IMR-90 (cell line): Measurements from ENCODE around the gene SLC30A9. TPM values are rescaled to one million over a fixed set of nuclear protein-coding genes. Genes with fewer than 3 reads are reported as not detected.

ENCODE experiments used
- ATAC-seq: fragments of 200-7000 bp; cut with Tn5 transposase; 2 replicates; pipeline ENCODE4 v1.9.1; 2020; ENCODE audit warnings: low read depth, mild to moderate bottlenecking, moderate library complexity
- BruUV-seq: library from RNA; stranded (reverse); fragments of 400-500 nt; replicated peaks from 2 replicates; lab custom pipeline; 2021; lab: Mats Ljungman, UMichigan
- CTCF ChIA-PET: fragments of 300-600 bp; formaldehyde crosslinking; extraction: SDS; loops from one replicate; lab custom pipeline; 2021; ENCODE audit warnings: antibody characterized with exemption; lab: Yijun Ruan, JAX
- POLR2A ChIA-PET: fragments of 300-600 bp; sonication (Branson Sonifier 250); formaldehyde crosslinking; loops from one replicate; lab custom pipeline; 2022; ENCODE audit warnings: antibody characterized with exemption; ENCODE audit not compliant: unreplicated experiment; lab: Charles Lee
- DNase-seq: peaks from one replicate; pipeline ENCODE4 v3.0.0; 2013
- H2AFZ ChIP-seq: replicated peaks from 2 replicates; pipeline ENCODE3; 2013; ENCODE audit warnings: low read length, mild to moderate bottlenecking; ENCODE audit not compliant: poor library complexity
- H2AK5ac ChIP-seq: 2 replicates; pipeline ENCODE4 v1.6.1; 2013; ENCODE audit warnings: low read depth, low read length, inconsistent platforms
- H2AK9ac ChIP-seq: replicated peaks from 2 replicates; pipeline ENCODE3; 2013; ENCODE audit warnings: mild to moderate bottlenecking, low read depth, low read length, moderate library complexity; ENCODE audit not compliant: poor library complexity
- H2BK120ac ChIP-seq: 2 replicates; pipeline ENCODE4 v1.6.1; 2013; ENCODE audit warnings: low read depth, low read length, inconsistent platforms
- H2BK15ac ChIP-seq: 3 replicates; pipeline ENCODE4 v1.6.1; 2013; ENCODE audit warnings: low read depth, low read length, inconsistent platforms
- H2BK20ac ChIP-seq: 2 replicates; pipeline ENCODE4 v1.6.1; 2013; ENCODE audit warnings: low read depth, mild to moderate bottlenecking, inconsistent platforms, low read length, moderate library complexity
- H2BK5ac ChIP-seq: 2 replicates; pipeline ENCODE4 v1.6.1; 2013; ENCODE audit warnings: mild to moderate bottlenecking, low read depth, low read length, inconsistent platforms; ENCODE audit not compliant: poor library complexity, severe bottlenecking
- H3K14ac ChIP-seq: replicated peaks from 2 replicates; pipeline ENCODE4 v1.6.1; 2013; ENCODE audit warnings: low read depth, low read length, inconsistent platforms
- H3K18ac ChIP-seq: 2 replicates; pipeline ENCODE4 v1.6.1; 2013; ENCODE audit warnings: low read depth, low read length, control low read depth
- H3K23ac ChIP-seq: 2 replicates; pipeline ENCODE4 v1.6.1; 2013; ENCODE audit warnings: low read depth, low read length, inconsistent platforms
- H3K27ac ChIP-seq: 2 replicates; pipeline ENCODE4 v1.5.1; 2013; ENCODE audit warnings: mild to moderate bottlenecking, control low read depth, low read length; ENCODE audit not compliant: insufficient read depth
- H3K27me3 ChIP-seq: 2 replicates; pipeline ENCODE4 v1.6.1; 2013; ENCODE audit warnings: low read length; ENCODE audit not compliant: control insufficient read depth, insufficient read depth
- H3K36me3 ChIP-seq: 2 replicates; pipeline ENCODE4 v1.6.1; 2013; ENCODE audit warnings: low read length, mixed read lengths; ENCODE audit not compliant: control insufficient read depth, insufficient read depth
- H3K4ac ChIP-seq: 2 replicates; pipeline ENCODE4 v1.6.1; 2013; ENCODE audit warnings: low read depth, low read length, inconsistent platforms
- H3K4me1 ChIP-seq: 2 replicates; pipeline ENCODE4 v1.6.1; 2013; ENCODE audit warnings: low read length, mixed read lengths; ENCODE audit not compliant: control insufficient read depth, insufficient read depth
- H3K4me2 ChIP-seq: 2 replicates; pipeline ENCODE4 v1.6.1; 2013; ENCODE audit warnings: low read depth, mild to moderate bottlenecking, control low read depth, low read length, moderate library complexity
- H3K4me3 ChIP-seq: 2 replicates; pipeline ENCODE4 v1.5.1; 2013; ENCODE audit warnings: low read depth, mild to moderate bottlenecking, control low read depth, low read length, moderate library complexity; ENCODE audit not compliant: insufficient read depth
- H3K56ac ChIP-seq: 2 replicates; pipeline ENCODE4 v1.6.1; 2013; ENCODE audit warnings: low read length, inconsistent platforms; ENCODE audit not compliant: insufficient read depth; ENCODE audit errors: extremely low read depth
- H3K79me1 ChIP-seq, 2 experiments: 2 replicates each; pipeline ENCODE4 v1.6.1; 2013; ENCODE audit warnings: low read length in 2 of 2, inconsistent platforms in 1 of 2, low read depth in 1 of 2
- H3K9ac ChIP-seq: 2 replicates; pipeline ENCODE4 v1.6.1; 2013; ENCODE audit warnings: low read depth, low read length, control low read depth
- H3K9me1 ChIP-seq: 2 replicates; pipeline ENCODE4 v1.6.1; 2013; ENCODE audit warnings: low read length, inconsistent platforms; ENCODE audit not compliant: insufficient read depth
- H3K9me3 ChIP-seq: 2 replicates; pipeline ENCODE4 v1.6.1; 2013; ENCODE audit warnings: low read length; ENCODE audit not compliant: control insufficient read depth, insufficient read depth
- H4K20me1 ChIP-seq: 2 replicates; pipeline ENCODE4 v1.6.1; 2013; ENCODE audit warnings: low read length, inconsistent platforms; ENCODE audit not compliant: insufficient read depth
- H4K5ac ChIP-seq: 2 replicates; pipeline ENCODE4 v1.6.1; 2013; ENCODE audit warnings: mild to moderate bottlenecking, low read depth, low read length, control low read depth
- H4K8ac ChIP-seq, 2 experiments: 2 replicates each; pipeline ENCODE4 v1.6.1; 2013; ENCODE audit warnings: low read depth in 2 of 2, low read length in 2 of 2, control low read depth in 1 of 2, inconsistent platforms in 1 of 2
- H4K91ac ChIP-seq: 2 replicates; pipeline ENCODE4 v1.6.1; 2013; ENCODE audit warnings: low read depth, low read length, inconsistent platforms; ENCODE audit not compliant: insufficient read depth
- CEBPB ChIP-seq: IDR thresholded peaks from 2 replicates; pipeline ENCODE4 v1.6.1; 2012; ENCODE audit warnings: low read depth, low read length, improper control_type of control experiment
- NFE2L2 ChIP-seq: fragments of 150-350 bp; IDR thresholded peaks from 2 replicates; pipeline ENCODE4 v1.6.1; 2016; ENCODE audit warnings: low read depth, mild to moderate bottlenecking, low read length
- POLR2A ChIP-seq: IDR thresholded peaks from 2 replicates; pipeline ENCODE4 v1.6.1; 2012; ENCODE audit warnings: mild to moderate bottlenecking, low read depth, low read length
- RAD21 ChIP-seq: IDR thresholded peaks from 2 replicates; pipeline ENCODE4 v1.6.1; 2012; ENCODE audit warnings: low read length, improper control_type of control experiment
- whole genome bisulfite sequencing, 2 experiments: methylation state at CpG; one replicate each; pipeline versions ENCODE4 v1.1.5 to v1.1.7; 2013; ENCODE audit warnings: missing lambda C conversion rate in 2 of 2; ENCODE audit not compliant: insufficient read length in 1 of 2; ENCODE audit errors: extremely low coverage in 2 of 2; 5-methylcytosine and 5-hydroxymethylcytosine counted together
- dilution Hi-C: fragments of 300-500 bp; cut with HindIII; formaldehyde crosslinking; loops from one replicate; pipeline ENCODE4 v1.14.3; 2018; ENCODE audit warnings: low sequenced_read_pairs; ENCODE audit not compliant: unreplicated experiment
- in situ Hi-C: fragments of 300-500 bp; cut with MboI; formaldehyde crosslinking; loops from 3 replicates; pipeline ENCODE4 v1.14.3; 2019; ENCODE audit warnings: low sequenced_read_pairs, inconsistent platforms, mixed read lengths
- intact Hi-C: fragments of 100-400 bp; cut with micrococcal nuclease; formaldehyde crosslinking; loops from 2 replicates; pipeline ENCODE4 v1.10.0; 2022
- polyA plus RNA-seq, 3 experiments: library from polyadenylated mRNA; depleted of rRNA; stranded (reverse); fragments of >200 nt; gene quantifications; 2 replicates each; pipeline ENCODE4 v1.2.3, GENCODE V29; 2012; ENCODE audit warnings: low replicate concordance in 1 of 3
- total RNA-seq: library from RNA; depleted of rRNA; stranded (reverse); fragments of >200 nt; gene quantifications from 2 replicates; pipeline ENCODE4 v1.2.3, GENCODE V29; 2012
- TF ChIP-seq, protein P1 (sequence below): conservative IDR thresholded peaks from 2 replicates; pipeline ENCODE4 v1.5.1; 2012; ENCODE audit warnings: mild to moderate bottlenecking, low read depth, low read length, improper control_type of control experiment

The SLC30A9 gene
- total and polyA plus RNA-seq, 2 of the 4 experiments (the other 2 are of a cell fraction): 32.0 to 72.6 TPM

GRCh38 chr4:41963105-41963504 is 27.2 kb upstream of the SLC30A9 start:
- no TSS peak for BruUV-seq
- TF ChIP-seq, protein P1, sequence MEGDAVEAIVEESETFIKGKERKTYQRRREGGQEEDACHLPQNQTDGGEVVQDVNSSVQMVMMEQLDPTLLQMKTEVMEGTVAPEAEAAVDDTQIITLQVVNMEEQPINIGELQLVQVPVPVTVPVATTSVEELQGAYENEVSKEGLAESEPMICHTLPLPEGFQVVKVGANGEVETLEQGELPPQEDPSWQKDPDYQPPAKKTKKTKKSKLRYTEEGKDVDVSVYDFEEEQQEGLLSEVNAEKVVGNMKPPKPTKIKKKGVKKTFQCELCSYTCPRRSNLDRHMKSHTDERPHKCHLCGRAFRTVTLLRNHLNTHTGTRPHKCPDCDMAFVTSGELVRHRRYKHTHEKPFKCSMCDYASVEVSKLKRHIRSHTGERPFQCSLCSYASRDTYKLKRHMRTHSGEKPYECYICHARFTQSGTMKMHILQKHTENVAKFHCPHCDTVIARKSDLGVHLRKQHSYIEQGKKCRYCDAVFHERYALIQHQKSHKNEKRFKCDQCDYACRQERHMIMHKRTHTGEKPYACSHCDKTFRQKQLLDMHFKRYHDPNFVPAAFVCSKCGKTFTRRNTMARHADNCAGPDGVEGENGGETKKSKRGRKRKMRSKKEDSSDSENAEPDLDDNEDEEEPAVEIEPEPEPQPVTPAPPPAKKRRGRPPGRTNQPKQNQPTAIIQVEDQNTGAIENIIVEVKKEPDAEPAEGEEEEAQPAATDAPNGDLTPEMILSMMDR: peak; percentile 39
- TF ChIP-seq RAD21 (no peak), POLR2A (no peak), CEBPB (no peak), NFE2L2 (no peak)
- H3K56ac ChIP-seq: no peak overlapping the region
- DNase-seq (peak; percentile 10), ATAC-seq (no peak)
- no peak overlapping the region for H2BK5ac ChIP-seq
- no peaks in the 10 kb centered on the region for H3K9me3 ChIP-seq
- dilution Hi-C loops (no loop called here), in situ Hi-C loops (no loop called here), intact Hi-C loops (no loop called here)
- no peak overlapping the region for H2BK20ac ChIP-seq
- no peak overlapping the region for H3K27ac ChIP-seq
- H4K91ac ChIP-seq: no peak overlapping the region
- ChIA-PET CTCF (interaction anchor here (0.6 to 0.9 kb wide), 2 partner anchors 14 to 687 kb away, joined by 3 to 4 read pairs; no protein-coding TSS in a partner anchor), POLR2A (no interaction called here)
- no peaks in the 10 kb centered on the region for H3K4me1 ChIP-seq
- H2BK15ac ChIP-seq: no peak overlapping the region
- H2AK5ac ChIP-seq: no peak overlapping the region
- no peak overlapping the region for H3K18ac ChIP-seq
- no peak overlapping the region for H3K14ac ChIP-seq
- H3K4ac ChIP-seq: no peak overlapping the region
- no peak overlapping the region for H2BK120ac ChIP-seq
- H4K20me1 ChIP-seq: no peaks in the 10 kb centered on the region
- H4K8ac ChIP-seq: no peak overlapping the region
- H4K5ac ChIP-seq: no peak overlapping the region
- H3K9me1 ChIP-seq: no peaks in the 10 kb centered on the region
- no peak overlapping the region for H2AK9ac ChIP-seq
- H3K4me2 ChIP-seq: no peak overlapping the region
- H3K23ac ChIP-seq: no peak overlapping the region
- no peak overlapping the region for H3K4me3 ChIP-seq
- H3K79me1 ChIP-seq: no peaks in the 10 kb centered on the region
- WGBS, 2 experiments: no CpG with 5 or more reads among the region's 4 CpGs
- no peaks in the 10 kb centered on the region for H3K36me3 ChIP-seq
- no peak overlapping the region for H2AFZ ChIP-seq
- no peak overlapping the region for H3K9ac ChIP-seq
- no peaks in the 10 kb centered on the region for H3K27me3 ChIP-seq
